ENCODE data around the gene ST3GAL2.

The ST3GAL2 gene

DNA sequence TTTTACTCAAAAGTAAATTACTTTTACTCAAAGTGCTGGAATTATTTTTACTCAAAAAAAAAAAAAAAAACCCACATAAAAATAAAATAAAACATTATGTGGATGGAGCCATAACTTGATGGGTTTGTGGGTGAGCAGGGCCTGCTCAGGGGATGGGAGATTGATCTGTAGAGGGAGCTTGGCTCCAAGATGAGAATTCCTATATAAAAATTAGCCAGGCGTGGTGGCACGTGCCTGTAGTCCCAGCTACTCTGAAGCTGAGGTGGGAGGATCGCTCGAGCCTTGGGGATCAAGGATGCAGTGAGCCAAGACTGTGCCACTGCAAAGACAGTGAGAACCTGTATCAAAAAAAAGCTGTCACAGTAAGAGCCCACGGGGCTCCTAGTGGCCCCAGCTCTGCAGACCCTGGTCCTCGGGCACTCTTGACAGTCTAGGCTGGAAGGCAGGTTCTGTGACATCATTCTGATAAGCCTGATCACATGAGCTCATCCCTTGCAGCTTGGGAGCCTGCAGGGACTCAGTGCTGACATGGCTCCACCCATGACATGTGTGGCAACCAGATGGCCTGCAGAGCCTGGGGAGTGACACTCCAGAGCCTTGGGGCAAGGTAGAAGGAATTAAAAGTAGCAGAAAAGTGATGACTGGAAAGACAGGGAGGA is 42.5 kb downstream of the ST3GAL2 start:
- H3K27me3 ChIP-seq (ENCODE audit: control insufficient read depth in 1 of 2, insufficient read depth in 2 of 2, low read length in 2 of 2), result no peaks in the 10 kb centered on the region
- H3K36me3 ChIP-seq (ENCODE audit: control insufficient read depth in 1 of 2, insufficient read depth in 2 of 2, low read length in 2 of 2), result peaks cover 10 to 34% of the 10 kb centered on the region in 2 donors
- H3K27ac ChIP-seq (ENCODE audit: low read depth, low read length), result no peak overlapping the region
- H3K9me3 ChIP-seq (ENCODE audit: control insufficient read depth in 1 of 2, low read length in 2 of 2), result no peaks in the 10 kb centered on the region
- H3K9ac ChIP-seq (ENCODE audit: low read depth in 1 of 2, low read length in 2 of 2), result no peak overlapping the region
- no peak overlapping the region for H3K4me3 ChIP-seq (ENCODE audit: low read depth in 1 of 2, low read length in 2 of 2)
- peaks cover 4 to 8% of the 10 kb centered on the region in 2 donors for H3K4me1 ChIP-seq (ENCODE audit: control insufficient read depth in 1 of 2, insufficient read depth in 2 of 2, low read length in 2 of 2)

DNA sequence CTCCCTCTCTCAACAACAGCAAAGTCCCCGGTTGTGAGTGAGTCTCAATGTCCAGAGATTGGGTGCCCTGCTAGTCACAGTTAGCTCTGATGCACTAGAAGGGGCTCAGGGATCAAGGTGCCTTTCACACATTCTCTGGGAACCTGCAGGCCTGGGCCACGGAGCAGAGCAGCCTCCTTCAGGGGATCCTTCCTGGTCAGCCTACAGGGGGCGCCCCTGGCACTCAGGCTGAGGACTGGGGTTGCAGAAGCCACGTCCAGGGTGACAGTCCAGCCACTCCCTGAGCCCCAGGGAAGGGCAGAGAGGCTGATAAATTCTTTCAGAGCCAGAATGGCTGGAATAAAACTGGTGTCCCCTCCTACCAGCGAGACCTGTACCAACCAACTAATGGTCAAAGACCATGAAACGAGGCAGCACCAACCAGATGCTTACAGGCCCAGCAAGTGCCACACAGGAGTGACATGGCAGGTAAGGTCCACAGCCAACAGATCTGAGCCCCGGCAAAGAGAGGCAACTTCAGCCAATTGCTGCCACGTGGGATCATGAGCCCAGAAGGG is 43.5 kb downstream of the ST3GAL2 start:
- Histone ChIP-seq H3K4me3 (ENCODE audit: low read depth in 1 of 2, low read length in 2 of 2) (no peak overlapping the region), H3K27me3 (ENCODE audit: control insufficient read depth in 1 of 2, insufficient read depth in 2 of 2, low read length in 2 of 2) (no peaks in the 10 kb centered on the region), H3K36me3 (ENCODE audit: control insufficient read depth in 1 of 2, insufficient read depth in 2 of 2, low read length in 2 of 2) (peaks cover 10 to 37% of the 10 kb centered on the region in 2 donors), H3K4me1 (ENCODE audit: control insufficient read depth in 1 of 2, insufficient read depth in 2 of 2, low read length in 2 of 2) (peaks cover 4 to 8% of the 10 kb centered on the region in 2 donors), H3K9me3 (ENCODE audit: control insufficient read depth in 1 of 2, low read length in 2 of 2) (no peaks in the 10 kb centered on the region), H3K27ac (ENCODE audit: low read depth, low read length) (no peak overlapping the region), H3K9ac (ENCODE audit: low read depth in 1 of 2, low read length in 2 of 2) (no peak overlapping the region)

DNA sequence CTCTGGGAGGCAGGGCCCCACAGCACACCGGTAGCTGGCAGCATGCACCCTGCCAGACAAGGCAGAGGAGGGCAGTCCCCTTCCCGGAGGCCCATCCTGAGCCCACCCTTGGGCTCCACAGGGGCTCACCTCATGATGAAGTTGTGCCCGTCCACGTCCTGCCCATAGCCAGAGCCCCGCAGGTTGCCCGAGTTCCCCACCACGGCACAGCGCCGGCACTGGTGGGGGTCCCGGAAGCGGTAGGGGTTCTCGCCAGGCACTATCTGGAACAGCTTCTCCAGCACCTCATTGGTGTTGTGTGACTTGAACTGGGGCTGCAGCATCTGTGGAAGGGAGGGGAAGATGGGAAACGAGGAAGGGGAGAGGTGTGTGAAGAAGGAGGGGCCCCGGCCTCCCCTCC is 44.0 kb downstream of the ST3GAL2 start:
- no peak overlapping the region for H3K4me3 ChIP-seq (ENCODE audit: low read depth in 1 of 2, low read length in 2 of 2)
- H3K9ac ChIP-seq (ENCODE audit: low read depth in 1 of 2, low read length in 2 of 2), result no peak overlapping the region
- peaks cover 4 to 8% of the 10 kb centered on the region in 2 donors for H3K4me1 ChIP-seq (ENCODE audit: control insufficient read depth in 1 of 2, insufficient read depth in 2 of 2, low read length in 2 of 2)
- no peaks in the 10 kb centered on the region for H3K9me3 ChIP-seq (ENCODE audit: control insufficient read depth in 1 of 2, low read length in 2 of 2)
- H3K27me3 ChIP-seq (ENCODE audit: control insufficient read depth in 1 of 2, insufficient read depth in 2 of 2, low read length in 2 of 2), result no peaks in the 10 kb centered on the region
- H3K27ac ChIP-seq (ENCODE audit: low read depth, low read length), result no peak overlapping the region
- H3K36me3 ChIP-seq (ENCODE audit: control insufficient read depth in 1 of 2, insufficient read depth in 2 of 2, low read length in 2 of 2), result peaks cover 10 to 37% of the 10 kb centered on the region in 2 donors

DNA sequence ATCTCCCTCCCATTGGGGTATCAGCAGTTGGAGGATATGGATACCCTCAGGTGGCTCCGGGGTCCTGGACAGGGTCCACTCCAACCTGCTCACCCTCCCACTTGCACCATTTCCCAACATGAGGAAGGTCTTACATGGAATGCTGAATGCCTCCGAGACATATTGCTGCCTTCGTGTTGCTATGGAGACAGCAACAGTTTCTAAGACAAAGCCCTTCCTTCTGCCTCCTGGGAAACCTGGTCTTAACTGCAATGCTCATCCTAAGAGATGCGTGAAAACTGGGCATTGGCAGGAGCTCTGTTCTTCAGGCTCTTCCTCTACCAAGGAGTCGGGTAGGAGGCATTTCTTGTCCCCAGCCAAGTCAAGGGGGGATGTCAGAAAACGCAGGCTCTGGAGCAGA is 45.2 kb downstream of the ST3GAL2 start:
- Histone ChIP-seq H3K36me3 (ENCODE audit: control insufficient read depth in 1 of 2, insufficient read depth in 2 of 2, low read length in 2 of 2) (peaks cover 10 to 29% of the 10 kb centered on the region in 2 donors), H3K27ac (ENCODE audit: low read depth, low read length) (no peak overlapping the region), H3K9me3 (ENCODE audit: control insufficient read depth in 1 of 2, low read length in 2 of 2) (no peaks in the 10 kb centered on the region), H3K27me3 (ENCODE audit: control insufficient read depth in 1 of 2, insufficient read depth in 2 of 2, low read length in 2 of 2) (no peaks in the 10 kb centered on the region), H3K9ac (ENCODE audit: low read depth in 1 of 2, low read length in 2 of 2) (no peak overlapping the region), H3K4me1 (ENCODE audit: control insufficient read depth in 1 of 2, insufficient read depth in 2 of 2, low read length in 2 of 2) (peaks cover 4 to 8% of the 10 kb centered on the region in 2 donors), H3K4me3 (ENCODE audit: low read depth in 1 of 2, low read length in 2 of 2) (no peak overlapping the region)

DNA sequence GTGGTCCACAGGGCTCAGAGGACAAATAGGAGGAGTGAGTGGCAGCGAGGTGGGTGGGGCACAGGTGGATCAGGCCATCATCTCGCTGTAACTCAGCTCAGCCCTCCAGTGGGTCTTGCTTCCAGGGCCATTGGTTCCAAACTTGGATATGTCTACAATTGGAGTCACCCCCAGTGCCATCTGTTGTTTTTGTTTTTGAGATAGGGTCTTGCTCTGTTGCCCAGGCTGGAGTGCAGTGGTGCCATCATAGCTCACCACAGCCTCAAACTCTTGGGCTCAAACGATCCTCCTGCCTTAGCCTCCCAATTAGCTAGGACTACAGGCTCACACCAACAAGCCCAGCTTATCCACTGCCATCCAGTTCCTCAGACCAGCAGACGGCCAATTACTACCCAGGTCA is 46.3 kb downstream of the ST3GAL2 start:
- Histone ChIP-seq H3K4me1 (ENCODE audit: control insufficient read depth in 1 of 2, insufficient read depth in 2 of 2, low read length in 2 of 2) (peaks cover 4 to 8% of the 10 kb centered on the region in 2 donors), H3K9me3 (ENCODE audit: control insufficient read depth in 1 of 2, low read length in 2 of 2) (no peaks in the 10 kb centered on the region), H3K36me3 (ENCODE audit: control insufficient read depth in 1 of 2, insufficient read depth in 2 of 2, low read length in 2 of 2) (peaks cover 6 to 26% of the 10 kb centered on the region in 2 donors), H3K9ac (ENCODE audit: low read depth in 1 of 2, low read length in 2 of 2) (no peak overlapping the region), H3K27ac (ENCODE audit: low read depth, low read length) (no peak overlapping the region), H3K27me3 (ENCODE audit: control insufficient read depth in 1 of 2, insufficient read depth in 2 of 2, low read length in 2 of 2) (no peaks in the 10 kb centered on the region), H3K4me3 (ENCODE audit: low read depth in 1 of 2, low read length in 2 of 2) (no peak overlapping the region)

DNA sequence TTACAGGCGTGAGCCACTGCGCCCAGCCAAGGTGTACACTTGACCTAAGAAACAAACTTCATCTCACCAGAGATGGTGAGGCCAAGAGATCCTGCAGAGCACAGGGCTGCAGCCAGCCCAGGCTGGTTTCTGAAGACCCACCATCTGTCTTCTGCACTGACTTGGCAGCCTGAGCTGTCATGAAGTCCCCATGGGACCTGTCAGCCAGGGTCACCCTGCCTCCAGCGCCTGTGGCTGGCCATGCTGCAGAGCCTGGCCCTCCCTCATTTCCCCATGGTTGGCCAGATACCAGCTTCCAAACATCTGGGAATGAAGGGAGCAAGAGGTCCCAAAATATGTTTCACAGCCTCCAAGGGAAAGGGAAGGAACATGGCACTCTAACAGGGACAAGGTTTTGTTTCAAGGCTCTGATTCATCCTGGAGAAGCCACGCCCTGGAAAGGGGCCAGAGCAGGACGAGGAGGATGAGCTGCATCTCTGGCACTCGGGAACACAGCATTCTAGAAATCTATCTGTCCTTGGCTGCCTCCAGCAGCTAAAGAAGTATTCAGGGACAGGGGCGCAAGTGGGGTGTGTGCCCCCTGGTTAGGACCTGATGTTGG is 46.9 kb downstream of the ST3GAL2 start:
- peaks cover 4 to 8% of the 10 kb centered on the region in 2 donors for H3K4me1 ChIP-seq (ENCODE audit: control insufficient read depth in 1 of 2, insufficient read depth in 2 of 2, low read length in 2 of 2)
- H3K4me3 ChIP-seq (ENCODE audit: low read depth in 1 of 2, low read length in 2 of 2), result no peak overlapping the region
- H3K9me3 ChIP-seq (ENCODE audit: control insufficient read depth in 1 of 2, low read length in 2 of 2), result no peaks in the 10 kb centered on the region
- peaks cover 6 to 26% of the 10 kb centered on the region in 2 donors for H3K36me3 ChIP-seq (ENCODE audit: control insufficient read depth in 1 of 2, insufficient read depth in 2 of 2, low read length in 2 of 2)
- H3K27me3 ChIP-seq (ENCODE audit: control insufficient read depth in 1 of 2, insufficient read depth in 2 of 2, low read length in 2 of 2), result no peaks in the 10 kb centered on the region
- no peak overlapping the region for H3K27ac ChIP-seq (ENCODE audit: low read depth, low read length)
- no peak overlapping the region for H3K9ac ChIP-seq (ENCODE audit: low read depth in 1 of 2, low read length in 2 of 2)

DNA sequence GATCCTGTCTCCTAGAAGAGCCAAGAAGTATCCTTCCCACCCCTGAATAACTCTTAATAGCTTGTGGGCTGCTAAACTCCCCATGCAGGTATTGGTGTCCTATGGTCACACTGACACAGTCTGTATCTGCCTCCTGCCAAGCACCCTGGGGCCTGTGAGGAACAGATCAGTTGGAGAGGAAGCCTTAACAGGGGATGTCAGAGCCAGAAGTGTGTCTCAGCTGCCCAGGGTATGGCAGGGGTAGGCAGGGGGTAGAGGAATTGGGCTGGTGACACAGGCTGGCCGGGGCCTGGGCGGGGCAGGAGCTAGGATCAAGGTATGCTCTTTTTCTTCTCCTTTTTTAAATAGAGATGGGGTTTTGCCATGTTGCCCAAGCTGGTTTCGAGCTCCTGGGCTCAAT is 47.5 kb downstream of the ST3GAL2 start:
- H3K9ac ChIP-seq (ENCODE audit: low read depth in 1 of 2, low read length in 2 of 2), result no peak overlapping the region
- H3K4me1 ChIP-seq (ENCODE audit: control insufficient read depth in 1 of 2, insufficient read depth in 2 of 2, low read length in 2 of 2), result peaks cover 4 to 8% of the 10 kb centered on the region in 2 donors
- H3K9me3 ChIP-seq (ENCODE audit: control insufficient read depth in 1 of 2, low read length in 2 of 2), result no peaks in the 10 kb centered on the region
- no peaks in the 10 kb centered on the region for H3K27me3 ChIP-seq (ENCODE audit: control insufficient read depth in 1 of 2, insufficient read depth in 2 of 2, low read length in 2 of 2)
- H3K36me3 ChIP-seq (ENCODE audit: control insufficient read depth in 1 of 2, insufficient read depth in 2 of 2, low read length in 2 of 2), result peaks cover 6 to 24% of the 10 kb centered on the region in 2 donors
- H3K4me3 ChIP-seq (ENCODE audit: low read depth in 1 of 2, low read length in 2 of 2), result no peak overlapping the region
- H3K27ac ChIP-seq (ENCODE audit: low read depth, low read length), result no peak overlapping the region

DNA sequence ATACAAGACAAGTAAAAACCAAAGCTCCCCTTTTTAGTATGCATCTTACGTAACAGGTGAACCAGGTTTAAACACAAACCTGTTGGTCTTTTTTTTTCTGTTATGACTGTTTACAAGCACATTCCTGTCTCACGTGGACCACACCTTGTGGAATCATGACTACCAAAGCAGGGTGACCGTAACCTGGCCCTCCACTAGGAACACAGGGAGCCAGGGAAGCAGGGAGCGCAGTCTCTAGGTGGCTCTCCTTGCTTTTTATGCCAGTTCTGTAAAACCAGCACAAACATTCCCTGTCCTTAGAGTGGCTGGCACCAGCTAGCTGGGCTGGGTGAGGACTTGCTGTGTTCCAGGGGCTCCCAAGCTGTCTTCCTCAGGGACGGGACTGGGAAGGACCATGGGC is 48.1 kb downstream of the ST3GAL2 start:
- Histone ChIP-seq H3K9me3 (ENCODE audit: control insufficient read depth in 1 of 2, low read length in 2 of 2) (no peaks in the 10 kb centered on the region), H3K4me1 (ENCODE audit: control insufficient read depth in 1 of 2, insufficient read depth in 2 of 2, low read length in 2 of 2) (peaks cover 4 to 6% of the 10 kb centered on the region in 2 donors), H3K9ac (ENCODE audit: low read depth in 1 of 2, low read length in 2 of 2) (no peak overlapping the region), H3K36me3 (ENCODE audit: control insufficient read depth in 1 of 2, insufficient read depth in 2 of 2, low read length in 2 of 2) (peaks cover 6 to 23% of the 10 kb centered on the region in 2 donors), H3K4me3 (ENCODE audit: low read depth in 1 of 2, low read length in 2 of 2) (no peak overlapping the region), H3K27me3 (ENCODE audit: control insufficient read depth in 1 of 2, insufficient read depth in 2 of 2, low read length in 2 of 2) (no peaks in the 10 kb centered on the region), H3K27ac (ENCODE audit: low read depth, low read length) (no peak overlapping the region)

DNA sequence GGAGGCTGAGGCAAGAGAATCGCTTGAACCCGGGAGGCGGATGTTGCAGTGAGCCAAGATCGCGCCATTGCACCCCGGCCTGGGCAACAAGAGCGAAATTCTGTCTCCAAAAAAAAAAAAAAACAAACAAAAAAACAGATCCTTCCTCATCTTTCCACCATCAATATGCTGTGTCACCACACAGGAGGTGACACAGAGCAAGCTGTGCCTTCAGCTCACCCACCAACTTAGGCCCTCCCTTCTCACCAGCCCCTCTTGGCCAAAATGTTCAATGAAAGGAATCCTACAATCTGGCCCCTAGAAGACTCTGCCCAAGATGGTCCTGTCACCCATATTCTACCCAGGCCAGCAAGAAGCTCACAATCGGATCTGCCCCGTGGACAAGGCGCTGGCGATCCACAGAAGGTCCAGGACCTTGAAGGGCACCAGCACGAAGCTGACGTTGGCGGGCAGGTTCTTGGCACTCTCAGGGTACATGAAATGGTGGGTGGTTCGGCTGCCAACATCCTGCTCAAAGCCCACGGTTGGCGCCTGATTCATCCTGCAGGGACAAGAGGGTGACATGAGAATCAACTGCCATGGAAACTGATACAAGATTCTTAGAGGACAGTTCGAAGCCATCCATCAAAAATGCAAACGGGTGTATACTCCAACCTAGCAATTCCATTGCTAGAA is 50.8 kb downstream of the ST3GAL2 start:
- peaks cover 6 to 14% of the 10 kb centered on the region in 2 donors for H3K36me3 ChIP-seq (ENCODE audit: control insufficient read depth in 1 of 2, insufficient read depth in 2 of 2, low read length in 2 of 2)
- H3K4me1 ChIP-seq (ENCODE audit: control insufficient read depth in 1 of 2, insufficient read depth in 2 of 2, low read length in 2 of 2), result no peaks in the 10 kb centered on the region
- H3K9ac ChIP-seq (ENCODE audit: low read depth in 1 of 2, low read length in 2 of 2), result no peak overlapping the region
- no peak overlapping the region for H3K27ac ChIP-seq (ENCODE audit: low read depth, low read length)
- no peak overlapping the region for H3K4me3 ChIP-seq (ENCODE audit: low read depth in 1 of 2, low read length in 2 of 2)
- no peaks in the 10 kb centered on the region for H3K27me3 ChIP-seq (ENCODE audit: control insufficient read depth in 1 of 2, insufficient read depth in 2 of 2, low read length in 2 of 2)
- no peaks in the 10 kb centered on the region for H3K9me3 ChIP-seq (ENCODE audit: control insufficient read depth in 1 of 2, low read length in 2 of 2)

Measured in duodenal mucosa (tissue), 2 donors.